WTC11 (cell line): ENCODE results near the gene SLC26A2. TPM values are rescaled to one million over a fixed set of nuclear protein-coding genes. Genes with fewer than 3 reads are reported as not detected.

Experiments
- ATAC-seq: fragments of 200-7000 bp; cut with Tn5 transposase; 2 replicates; pipeline ENCODE4 v1.10.0; 2021; ENCODE audit warnings: mild to moderate bottlenecking, moderate library complexity
- CTCF ChIA-PET: fragments of 300-600 bp; sonication (Branson Sonifier 250); formaldehyde crosslinking; loops from one replicate; lab custom pipeline; 2021; ENCODE audit warnings: antibody characterized with exemption; lab: Charles Lee
- POLR2A ChIA-PET: fragments of 350-600 bp; sonication (Branson Sonifier 250); formaldehyde crosslinking; loops from one replicate; lab custom pipeline; 2021; ENCODE audit warnings: antibody characterized with exemption; lab: Charles Lee
- DNase-seq: peaks from one replicate; pipeline ENCODE4 v3.0.0; 2021; ENCODE audit warnings: low spot score
- H3K27ac Mint-ChIP-seq: 2 replicates; pipeline ENCODE4 v1.8.0; 2021; ENCODE audit warnings: mixed read lengths
- H3K27me3 Mint-ChIP-seq: 2 replicates; pipeline ENCODE4 v1.8.0; 2021; ENCODE audit warnings: low read depth, mild to moderate bottlenecking, moderate library complexity, mixed read lengths
- H3K36me3 Mint-ChIP-seq: 2 replicates; pipeline ENCODE4 v1.8.0; 2021; ENCODE audit warnings: mixed read lengths
- H3K4me1 Mint-ChIP-seq: 2 replicates; pipeline ENCODE4 v1.8.0; 2022; ENCODE audit warnings: mixed read lengths
- H3K4me3 Mint-ChIP-seq: 2 replicates; pipeline ENCODE4 v1.8.0; 2021; ENCODE audit warnings: mild to moderate bottlenecking, moderate library complexity, mixed read lengths
- H3K9me3 Mint-ChIP-seq: 2 replicates; pipeline ENCODE4 v1.8.0; 2021; ENCODE audit warnings: mixed read lengths
- AR ChIP-seq: fragments of 250-450 bp; sonication (Bioruptor Pico); IDR thresholded peaks from 2 replicates; pipeline ENCODE4 v1.9.0; 2021; ENCODE audit warnings: mild to moderate bottlenecking
- ATF1 ChIP-seq: sonication (generic); formaldehyde crosslinking; IDR thresholded peaks from 2 replicates; pipeline ENCODE4 v1.8.1; 2023; ENCODE audit warnings: mild to moderate bottlenecking, moderate library complexity, missing genetic modification reagents
- ETV6 ChIP-seq: sonication (generic); formaldehyde crosslinking; IDR thresholded peaks from 2 replicates; pipeline ENCODE4 v1.8.1; 2022; ENCODE audit warnings: mild to moderate bottlenecking, missing genetic modification reagents
- FOXP1 ChIP-seq: sonication (generic); formaldehyde crosslinking; IDR thresholded peaks from 2 replicates; pipeline ENCODE4 v1.8.0; 2022; ENCODE audit warnings: missing genetic modification reagents, mild to moderate bottlenecking, moderate library complexity, borderline replicate concordance
- IRF2 ChIP-seq: sonication (generic); formaldehyde crosslinking; IDR thresholded peaks from 2 replicates; pipeline ENCODE4 v1.8.0; 2022; ENCODE audit warnings: low read depth, missing genetic modification reagents, borderline replicate concordance
- MLX ChIP-seq: sonication (generic); formaldehyde crosslinking; IDR thresholded peaks from 2 replicates; pipeline ENCODE4 v1.8.1; 2023; ENCODE audit warnings: mild to moderate bottlenecking, missing genetic modification reagents, moderate library complexity
- OVOL2 ChIP-seq: fragments of 250-450 bp; sonication (Bioruptor Pico); IDR thresholded peaks from 2 replicates; pipeline ENCODE4 v1.9.0; 2021; ENCODE audit warnings: mild to moderate bottlenecking, borderline replicate concordance
- RELA ChIP-seq: sonication (generic); formaldehyde crosslinking; IDR thresholded peaks from 2 replicates; pipeline ENCODE4 v1.8.1; 2022; ENCODE audit warnings: missing genetic modification reagents, mild to moderate bottlenecking, borderline replicate concordance
- STAT6 ChIP-seq: sonication (generic); formaldehyde crosslinking; conservative IDR thresholded peaks from 2 replicates; pipeline ENCODE4 v1.8.1; 2023; ENCODE audit warnings: mild to moderate bottlenecking, low read depth, missing genetic modification reagents, moderate library complexity
- ZBTB21 ChIP-seq: sonication (generic); formaldehyde crosslinking; IDR thresholded peaks from 2 replicates; pipeline ENCODE4 v1.8.1; 2023; ENCODE audit warnings: mild to moderate bottlenecking, missing genetic modification reagents, borderline replicate concordance
- ZNF138 ChIP-seq: sonication (generic); formaldehyde crosslinking; conservative IDR thresholded peaks from 2 replicates; pipeline ENCODE4 v1.8.1; 2022; ENCODE audit warnings: mild to moderate bottlenecking, moderate library complexity, missing genetic modification reagents
- ZNF232 ChIP-seq: sonication (generic); formaldehyde crosslinking; IDR thresholded peaks from 2 replicates; pipeline ENCODE4 v1.8.0; 2022; ENCODE audit warnings: mild to moderate bottlenecking, missing genetic modification reagents
- total RNA-seq: library from RNA; stranded (reverse); gene quantifications from 3 replicates; pipeline ENCODE4 v1.2.3, GENCODE V29; 2021
- TF ChIP-seq, protein P1 (sequence below): sonication (generic); formaldehyde crosslinking; IDR thresholded peaks from 2 replicates; pipeline ENCODE4 v1.8.0; 2023; ENCODE audit warnings: missing genetic modification reagents, mild to moderate bottlenecking, borderline replicate concordance
- TF ChIP-seq, protein P2 (sequence below): sonication (generic); formaldehyde crosslinking; IDR thresholded peaks from 2 replicates; pipeline ENCODE4 v1.8.0; 2022; ENCODE audit warnings: mild to moderate bottlenecking, missing genetic modification reagents
- TF ChIP-seq, protein P3 (sequence below): fragments of 250-450 bp; sonication (Bioruptor Pico); IDR thresholded peaks from 2 replicates; pipeline ENCODE4 v1.9.0; 2021; ENCODE audit warnings: moderate library complexity, mild to moderate bottlenecking, inconsistent platforms, borderline replicate concordance
- TF ChIP-seq, protein P4 (sequence below): sonication (generic); formaldehyde crosslinking; IDR thresholded peaks from 2 replicates; pipeline ENCODE4 v1.8.0; 2022; ENCODE audit warnings: mild to moderate bottlenecking, missing genetic modification reagents

The SLC26A2 gene
- total RNA-seq, 1 experiment from 2014 or later = 11.1 TPM

GRCh38 chr5:150007050-150007449, 46.5 kb downstream of the SLC26A2 start (continued):
- TF ChIP-seq ETV6 (CRISPR knock-in tag) (no peak), AR (CRISPR knock-in tag) (no peak), STAT6 (CRISPR knock-in tag) (no peak), MLX (no peak), FOXP1 (CRISPR knock-in tag) (no peak)
- TF ChIP-seq, protein P1, sequence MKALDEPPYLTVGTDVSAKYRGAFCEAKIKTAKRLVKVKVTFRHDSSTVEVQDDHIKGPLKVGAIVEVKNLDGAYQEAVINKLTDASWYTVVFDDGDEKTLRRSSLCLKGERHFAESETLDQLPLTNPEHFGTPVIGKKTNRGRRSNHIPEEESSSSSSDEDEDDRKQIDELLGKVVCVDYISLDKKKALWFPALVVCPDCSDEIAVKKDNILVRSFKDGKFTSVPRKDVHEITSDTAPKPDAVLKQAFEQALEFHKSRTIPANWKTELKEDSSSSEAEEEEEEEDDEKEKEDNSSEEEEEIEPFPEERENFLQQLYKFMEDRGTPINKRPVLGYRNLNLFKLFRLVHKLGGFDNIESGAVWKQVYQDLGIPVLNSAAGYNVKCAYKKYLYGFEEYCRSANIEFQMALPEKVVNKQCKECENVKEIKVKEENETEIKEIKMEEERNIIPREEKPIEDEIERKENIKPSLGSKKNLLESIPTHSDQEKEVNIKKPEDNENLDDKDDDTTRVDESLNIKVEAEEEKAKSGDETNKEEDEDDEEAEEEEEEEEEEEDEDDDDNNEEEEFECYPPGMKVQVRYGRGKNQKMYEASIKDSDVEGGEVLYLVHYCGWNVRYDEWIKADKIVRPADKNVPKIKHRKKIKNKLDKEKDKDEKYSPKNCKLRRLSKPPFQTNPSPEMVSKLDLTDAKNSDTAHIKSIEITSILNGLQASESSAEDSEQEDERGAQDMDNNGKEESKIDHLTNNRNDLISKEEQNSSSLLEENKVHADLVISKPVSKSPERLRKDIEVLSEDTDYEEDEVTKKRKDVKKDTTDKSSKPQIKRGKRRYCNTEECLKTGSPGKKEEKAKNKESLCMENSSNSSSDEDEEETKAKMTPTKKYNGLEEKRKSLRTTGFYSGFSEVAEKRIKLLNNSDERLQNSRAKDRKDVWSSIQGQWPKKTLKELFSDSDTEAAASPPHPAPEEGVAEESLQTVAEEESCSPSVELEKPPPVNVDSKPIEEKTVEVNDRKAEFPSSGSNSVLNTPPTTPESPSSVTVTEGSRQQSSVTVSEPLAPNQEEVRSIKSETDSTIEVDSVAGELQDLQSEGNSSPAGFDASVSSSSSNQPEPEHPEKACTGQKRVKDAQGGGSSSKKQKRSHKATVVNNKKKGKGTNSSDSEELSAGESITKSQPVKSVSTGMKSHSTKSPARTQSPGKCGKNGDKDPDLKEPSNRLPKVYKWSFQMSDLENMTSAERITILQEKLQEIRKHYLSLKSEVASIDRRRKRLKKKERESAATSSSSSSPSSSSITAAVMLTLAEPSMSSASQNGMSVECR (CRISPR knock-in tag) = no peak
- TF ChIP-seq, protein P2, sequence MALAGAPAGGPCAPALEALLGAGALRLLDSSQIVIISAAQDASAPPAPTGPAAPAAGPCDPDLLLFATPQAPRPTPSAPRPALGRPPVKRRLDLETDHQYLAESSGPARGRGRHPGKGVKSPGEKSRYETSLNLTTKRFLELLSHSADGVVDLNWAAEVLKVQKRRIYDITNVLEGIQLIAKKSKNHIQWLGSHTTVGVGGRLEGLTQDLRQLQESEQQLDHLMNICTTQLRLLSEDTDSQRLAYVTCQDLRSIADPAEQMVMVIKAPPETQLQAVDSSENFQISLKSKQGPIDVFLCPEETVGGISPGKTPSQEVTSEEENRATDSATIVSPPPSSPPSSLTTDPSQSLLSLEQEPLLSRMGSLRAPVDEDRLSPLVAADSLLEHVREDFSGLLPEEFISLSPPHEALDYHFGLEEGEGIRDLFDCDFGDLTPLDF (CRISPR knock-in tag) = no peak
- TF ChIP-seq, all 79 proteins: peak for 0

DNA sequence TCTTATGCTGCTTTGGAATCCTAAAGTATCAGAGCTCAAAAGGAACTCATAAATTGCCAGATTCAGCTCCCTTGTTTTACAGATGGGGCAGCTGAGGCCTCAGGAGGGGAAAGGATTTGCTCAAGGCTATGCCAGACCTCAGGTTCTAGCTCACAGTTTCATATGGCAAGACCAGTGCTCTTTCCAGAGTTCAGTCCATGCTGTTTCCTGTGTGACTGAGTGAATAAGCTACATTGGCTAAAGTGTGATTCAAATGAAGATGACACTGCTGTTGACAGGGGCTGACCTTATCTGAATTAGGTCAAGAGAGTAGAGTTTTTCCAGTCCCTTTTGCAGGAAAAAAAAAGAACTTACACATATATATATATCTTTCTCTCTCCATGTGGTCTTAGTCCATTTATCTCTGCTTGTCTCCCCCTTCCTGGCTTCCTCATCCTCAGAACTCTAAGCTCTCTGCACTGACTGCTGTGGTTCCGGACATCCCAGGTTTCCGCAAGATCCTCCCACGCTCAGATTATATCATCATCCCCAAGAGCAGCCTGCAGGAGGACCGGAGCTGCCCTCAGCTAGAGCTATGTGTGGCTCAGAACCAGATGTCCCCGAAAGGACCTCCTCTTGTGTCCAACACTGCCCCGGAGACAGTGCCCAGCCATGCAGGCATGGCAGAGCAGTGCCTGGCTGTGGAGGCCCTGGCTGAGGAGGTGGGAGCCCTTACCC, 49.3 kb downstream of the SLC26A2 start:
- Mint-ChIP-seq H3K9me3 (no peaks in the 10 kb centered on the region; the same call in 1 of the 2 replicates), H3K27me3 (no peaks in the 10 kb centered on the region), H3K36me3 (peaks cover 66% of the 10 kb centered on the region), H3K27ac (no peak overlapping the region), H3K4me1 (no peaks in the 10 kb centered on the region), H3K4me3 (no peak overlapping the region)
- DNase-seq (no peak), ATAC-seq (no peak)
- ChIA-PET POLR2A (no interaction called here), CTCF (no interaction called here)
- TF ChIP-seq, protein P3, sequence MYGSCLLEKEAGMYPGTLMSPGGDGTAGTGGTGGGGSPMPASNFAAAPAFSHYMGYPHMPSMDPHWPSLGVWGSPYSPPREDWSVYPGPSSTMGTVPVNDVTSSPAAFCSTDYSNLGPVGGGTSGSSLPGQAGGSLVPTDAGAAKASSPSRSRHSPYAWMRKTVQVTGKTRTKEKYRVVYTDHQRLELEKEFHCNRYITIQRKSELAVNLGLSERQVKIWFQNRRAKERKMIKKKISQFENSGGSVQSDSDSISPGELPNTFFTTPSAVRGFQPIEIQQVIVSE = no peak
- no peak for TF ChIP-seq ZNF138 (CRISPR knock-in tag)
- no peak for TF ChIP-seq MLX
- TF ChIP-seq FOXP1 (CRISPR knock-in tag) = no peak
- TF ChIP-seq, protein P4, sequence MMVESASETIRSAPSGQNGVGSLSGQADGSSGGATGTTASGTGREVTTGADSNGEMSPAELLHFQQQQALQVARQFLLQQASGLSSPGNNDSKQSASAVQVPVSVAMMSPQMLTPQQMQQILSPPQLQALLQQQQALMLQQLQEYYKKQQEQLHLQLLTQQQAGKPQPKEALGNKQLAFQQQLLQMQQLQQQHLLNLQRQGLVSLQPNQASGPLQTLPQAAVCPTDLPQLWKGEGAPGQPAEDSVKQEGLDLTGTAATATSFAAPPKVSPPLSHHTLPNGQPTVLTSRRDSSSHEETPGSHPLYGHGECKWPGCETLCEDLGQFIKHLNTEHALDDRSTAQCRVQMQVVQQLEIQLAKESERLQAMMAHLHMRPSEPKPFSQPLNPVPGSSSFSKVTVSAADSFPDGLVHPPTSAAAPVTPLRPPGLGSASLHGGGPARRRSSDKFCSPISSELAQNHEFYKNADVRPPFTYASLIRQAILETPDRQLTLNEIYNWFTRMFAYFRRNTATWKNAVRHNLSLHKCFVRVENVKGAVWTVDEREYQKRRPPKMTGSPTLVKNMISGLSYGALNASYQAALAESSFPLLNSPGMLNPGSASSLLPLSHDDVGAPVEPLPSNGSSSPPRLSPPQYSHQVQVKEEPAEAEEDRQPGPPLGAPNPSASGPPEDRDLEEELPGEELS (CRISPR knock-in tag) = no peak
- no peak for TF ChIP-seq ZNF232 (CRISPR knock-in tag)
- TF ChIP-seq ZBTB21 (CRISPR knock-in tag) = no peak
- no peak for TF ChIP-seq ATF1 (CRISPR knock-in tag)
- TF ChIP-seq IRF2 (CRISPR knock-in tag) = no peak
- no peak for TF ChIP-seq RELA (CRISPR knock-in tag)
- no peak for TF ChIP-seq OVOL2 (CRISPR knock-in tag)
